ENCODE results near the gene CHKB.

DNA sequence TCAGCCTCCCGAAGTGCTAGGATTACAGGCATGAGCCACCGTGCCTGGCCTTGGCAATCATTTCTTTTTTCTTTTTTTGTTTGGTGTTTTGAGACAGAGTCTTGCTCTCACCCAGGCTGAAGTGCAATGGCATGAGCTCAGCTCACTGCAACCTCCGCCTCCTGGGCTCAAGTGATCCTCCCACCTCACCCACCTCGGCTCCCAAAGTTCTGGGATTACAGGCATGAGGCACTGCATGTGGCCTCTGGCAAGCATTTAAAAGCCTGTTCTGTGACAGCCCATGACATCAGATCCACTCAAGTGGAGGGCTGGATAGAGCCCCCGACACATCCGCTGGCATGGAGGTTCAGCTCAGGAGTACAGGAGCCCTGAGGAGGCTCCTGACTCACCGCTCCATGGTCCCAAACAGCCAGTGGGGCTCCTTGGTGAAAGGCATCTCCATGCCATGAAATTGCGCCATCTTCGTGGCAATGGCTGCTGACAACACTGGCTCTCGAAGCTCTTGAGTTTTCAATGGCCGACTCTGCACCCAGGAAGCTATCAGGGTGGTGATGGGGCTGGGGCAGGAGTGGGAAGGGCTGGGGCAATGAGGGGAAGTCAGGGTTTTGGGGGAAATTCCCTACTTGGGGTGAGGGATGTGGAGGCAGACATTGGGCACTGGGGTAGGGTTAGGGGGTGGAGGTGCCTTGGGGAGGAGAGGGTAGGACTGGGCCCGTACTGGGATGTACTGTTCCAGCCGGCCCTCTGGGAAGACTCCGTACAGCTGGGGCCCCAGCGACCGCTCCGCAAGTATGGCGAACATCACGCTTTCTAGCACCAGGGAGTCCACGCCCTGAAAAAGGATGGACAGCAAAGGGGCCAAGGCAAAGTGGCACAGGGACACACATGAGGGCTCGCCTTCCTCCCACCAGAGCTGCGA lies 1.4 kb downstream of the CHKB start:
- TF ChIP-seq, protein P1, sequence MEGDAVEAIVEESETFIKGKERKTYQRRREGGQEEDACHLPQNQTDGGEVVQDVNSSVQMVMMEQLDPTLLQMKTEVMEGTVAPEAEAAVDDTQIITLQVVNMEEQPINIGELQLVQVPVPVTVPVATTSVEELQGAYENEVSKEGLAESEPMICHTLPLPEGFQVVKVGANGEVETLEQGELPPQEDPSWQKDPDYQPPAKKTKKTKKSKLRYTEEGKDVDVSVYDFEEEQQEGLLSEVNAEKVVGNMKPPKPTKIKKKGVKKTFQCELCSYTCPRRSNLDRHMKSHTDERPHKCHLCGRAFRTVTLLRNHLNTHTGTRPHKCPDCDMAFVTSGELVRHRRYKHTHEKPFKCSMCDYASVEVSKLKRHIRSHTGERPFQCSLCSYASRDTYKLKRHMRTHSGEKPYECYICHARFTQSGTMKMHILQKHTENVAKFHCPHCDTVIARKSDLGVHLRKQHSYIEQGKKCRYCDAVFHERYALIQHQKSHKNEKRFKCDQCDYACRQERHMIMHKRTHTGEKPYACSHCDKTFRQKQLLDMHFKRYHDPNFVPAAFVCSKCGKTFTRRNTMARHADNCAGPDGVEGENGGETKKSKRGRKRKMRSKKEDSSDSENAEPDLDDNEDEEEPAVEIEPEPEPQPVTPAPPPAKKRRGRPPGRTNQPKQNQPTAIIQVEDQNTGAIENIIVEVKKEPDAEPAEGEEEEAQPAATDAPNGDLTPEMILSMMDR (IDR thresholded peaks at IDR 0.05), result no peak
- no peak for TF ChIP-seq POLR2AphosphoS5 (IDR thresholded peaks at IDR 0.05)
- no peak for TF ChIP-seq POLR2A (IDR thresholded peaks at IDR 0.05)

Data from prostate gland (tissue), 2 donors.